ENCODE results near the gene CGB7.
A peak's percentile ranks its signal among the peaks of the same experiment; 100 is the strongest.
"Not testable (repeated sequence)": the region's sequence is repeated elsewhere in the genome, so short reads cannot be mapped to it uniquely, and the experiment has no call there.

CGB7 gene

GRCh38 chr19:49057636-49058234 lies at the start of gene CGB7:
TSS of gene CGB7 (minus strand) at chr19:49057749. CDS start at chr19:49055375, 2,374 bp downstream.
- DNase-seq (ENCODE audit: low read depth in 2 of 2, low spot score in 1 of 2) = no peak

- DNase-seq (ENCODE audit: low read depth in 2 of 2, low spot score in 1 of 2) = no peak
Observed at GRCh38 chr19:49106648-49107135, 49.1 kb upstream of the CGB7 start.

- DNase-seq (ENCODE audit: low read depth in 2 of 2, low spot score in 1 of 2) = no peak
Observed at GRCh38 chr19:49104229-49104864, 46.8 kb upstream of the CGB7 start.

- no peak for DNase-seq (ENCODE audit: low read depth in 2 of 2, low spot score in 1 of 2)
Observed at GRCh38 chr19:49103331-49104085, 46.0 kb upstream of the CGB7 start.

GRCh38 chr19:49102303-49102702 lies 44.8 kb upstream of the CGB7 start:
- no peak for DNase-seq (ENCODE audit: low read depth in 2 of 2, low spot score in 1 of 2)

- DNase-seq (ENCODE audit: low read depth in 2 of 2, low spot score in 1 of 2) = no peak
Observed at GRCh38 chr19:49101160-49101559, 43.6 kb upstream of the CGB7 start.

- no peak for DNase-seq (ENCODE audit: low read depth in 2 of 2, low spot score in 1 of 2)
Observed at GRCh38 chr19:49098795-49099194, 41.2 kb upstream of the CGB7 start.

GRCh38 chr19:49097453-49098288 lies 40.1 kb upstream of the CGB7 start:
- DNase-seq (ENCODE audit: low read depth in 2 of 2, low spot score in 1 of 2) = peak; percentile 49 to 59

GRCh38 chr19:49094505-49095482 lies 37.2 kb upstream of the CGB7 start:
- no peak for DNase-seq (ENCODE audit: low read depth in 2 of 2, low spot score in 1 of 2)

- no peak for DNase-seq (ENCODE audit: low read depth in 2 of 2, low spot score in 1 of 2)
Observed at GRCh38 chr19:49092686-49093085, 35.1 kb upstream of the CGB7 start.

- no peak for DNase-seq (ENCODE audit: low read depth in 2 of 2, low spot score in 1 of 2)
Observed at GRCh38 chr19:49091391-49092038, 34.0 kb upstream of the CGB7 start.

- no peak for DNase-seq (ENCODE audit: low read depth in 2 of 2, low spot score in 1 of 2)
Observed at GRCh38 chr19:49086296-49086695, 28.7 kb upstream of the CGB7 start.

GRCh38 chr19:49085868-49086232 lies 28.3 kb upstream of the CGB7 start:
- DNase-seq (ENCODE audit: low read depth in 2 of 2, low spot score in 1 of 2) = no peak

- DNase-seq (ENCODE audit: low read depth in 2 of 2, low spot score in 1 of 2) = peak; percentile 93 to 98
Observed at GRCh38 chr19:49085020-49085867, 27.7 kb upstream of the CGB7 start, which contains the start of gene SNRNP70. TSS of gene SNRNP70 (plus strand) at chr19:49085451. CDS start at chr19:49086415, 964 bp downstream.

- DNase-seq (ENCODE audit: low read depth in 2 of 2, low spot score in 1 of 2) = no peak
Observed at GRCh38 chr19:49084206-49085019, 26.9 kb upstream of the CGB7 start.

GRCh38 chr19:49081273-49081672 lies 23.7 kb upstream of the CGB7 start:
- DNase-seq (ENCODE audit: low read depth in 2 of 2, low spot score in 1 of 2) = no peak

- DNase-seq (ENCODE audit: low read depth in 2 of 2, low spot score in 1 of 2) = no peak
Observed at GRCh38 chr19:49080392-49080791, 22.8 kb upstream of the CGB7 start.

GRCh38 chr19:49074869-49075268 lies 17.3 kb upstream of the CGB7 start:
- not testable (repeated sequence) for DNase-seq (ENCODE audit: low read depth in 2 of 2, low spot score in 1 of 2)

All from stimulated activated CD8-positive, alpha-beta memory T cell treated with anti-CD3 and anti-CD28 coated beads, Interleukin-4, amount 100 ng/mL, for 1 hour (primary cell).